ENCODE measurements around the gene CFD.
"Not testable (repeated sequence)": the region's sequence is repeated elsewhere in the genome, so short reads cannot be mapped to it uniquely, and the experiment has no call there.

CFD gene

GRCh38 chr19:872266-872951 is 12.9 kb downstream of the CFD start:
- DNase-seq: no peak

- DNase-seq: no peak
These were observed 13.6 kb downstream of the CFD start for GRCh38 chr19:873084-873483.

GRCh38 chr19:873561-874041 is 14.1 kb downstream of the CFD start:
- no peak for DNase-seq

- DNase-seq: no peak
These were observed 15.9 kb downstream of the CFD start for GRCh38 chr19:875265-875879.

DNA sequence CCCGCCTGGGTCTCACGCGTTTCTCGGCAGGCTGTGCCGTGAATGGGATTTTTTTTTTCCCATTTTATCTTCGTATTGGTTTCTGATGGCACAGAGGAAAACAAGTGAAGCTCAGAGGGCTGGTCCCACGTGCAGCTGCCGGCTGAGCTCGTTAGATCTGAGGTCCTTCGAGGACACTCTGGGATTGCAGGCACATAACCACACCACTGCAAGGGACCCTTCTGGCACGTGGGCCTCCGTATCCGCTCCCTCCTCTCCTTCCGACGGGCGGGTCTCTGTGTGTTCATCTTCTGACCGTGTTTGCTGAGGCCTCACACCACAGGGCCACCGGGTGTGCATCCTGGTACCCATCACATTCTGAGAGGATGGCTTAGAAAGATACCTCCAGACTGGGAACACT is 16.6 kb downstream of the CFD start:
- DNase-seq: no peak

- DNase-seq: no peak
These were observed 17.4 kb downstream of the CFD start for GRCh38 chr19:876780-877314.

DNA sequence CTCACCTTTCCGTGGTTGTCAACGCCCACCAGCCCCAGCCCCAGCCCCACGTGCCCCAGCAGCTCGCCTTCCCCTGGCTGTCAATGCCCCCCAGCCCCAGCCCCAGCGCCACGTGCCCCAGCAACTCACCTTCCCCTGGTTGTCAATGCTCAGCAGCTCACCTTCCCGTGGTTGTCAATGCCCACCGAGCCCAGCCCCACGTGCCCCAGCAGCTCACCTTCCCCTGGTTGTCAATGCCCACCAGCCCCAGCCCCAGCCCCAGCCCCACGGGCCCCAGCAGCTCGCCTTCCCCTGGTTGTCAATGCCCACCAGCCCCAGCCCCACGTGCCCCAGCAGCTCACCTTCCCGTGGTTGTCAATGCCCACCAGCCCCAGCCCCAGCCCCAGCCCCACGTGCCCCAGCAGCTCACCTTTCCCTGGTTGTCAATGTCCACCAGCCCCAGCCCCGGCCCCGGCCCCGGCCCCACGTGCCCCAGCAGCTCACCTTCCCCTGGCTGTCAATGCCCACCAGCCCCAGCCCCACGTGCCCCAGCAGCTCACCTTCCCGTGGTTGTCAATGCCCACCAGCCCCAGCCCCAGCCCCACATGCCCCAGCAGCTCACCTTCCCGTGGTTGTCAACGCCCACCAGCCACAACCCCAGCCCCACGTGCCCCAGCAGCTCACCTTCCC is 18.7 kb downstream of the CFD start:
- DNase-seq: not testable (repeated sequence)

- DNase-seq: not testable (repeated sequence)
These were observed 19.5 kb downstream of the CFD start for GRCh38 chr19:878751-879561.

DNA sequence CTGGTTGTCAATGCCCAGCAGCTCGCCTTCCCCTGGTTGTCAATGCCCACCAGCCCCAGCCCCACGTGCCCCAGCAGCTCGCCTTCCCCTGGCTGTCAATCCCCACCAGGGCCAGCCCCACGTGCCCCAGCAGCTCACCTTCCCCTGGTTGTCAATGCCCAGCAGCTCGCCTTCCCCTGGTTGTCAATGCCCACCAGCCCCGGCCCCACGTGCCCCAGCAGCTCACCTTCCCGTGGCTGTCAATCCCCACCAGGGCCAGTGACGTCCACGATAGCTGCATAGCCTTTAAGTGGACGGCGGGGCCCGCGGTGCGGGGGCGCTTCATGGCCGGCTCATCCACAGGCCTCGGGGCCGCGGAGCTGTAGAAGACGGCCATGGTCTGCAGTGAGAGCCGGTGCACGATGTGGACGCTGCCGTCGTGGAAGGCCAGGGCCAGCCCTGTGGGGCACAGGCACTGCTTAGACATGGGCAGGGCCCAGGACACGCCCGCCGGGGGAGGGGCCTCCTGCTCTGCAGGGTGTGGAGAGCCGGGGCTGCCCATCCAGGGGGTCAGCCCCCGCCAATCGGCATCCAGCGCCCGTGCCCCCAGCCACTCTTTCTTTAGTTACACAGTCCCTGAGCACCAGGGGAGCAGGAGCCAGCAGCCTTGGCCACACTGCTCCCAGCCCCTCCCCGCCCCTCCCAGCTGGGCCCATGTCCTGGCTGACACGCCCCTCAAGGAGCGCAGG is 20.4 kb downstream of the CFD start:
- no peak for DNase-seq

DNA sequence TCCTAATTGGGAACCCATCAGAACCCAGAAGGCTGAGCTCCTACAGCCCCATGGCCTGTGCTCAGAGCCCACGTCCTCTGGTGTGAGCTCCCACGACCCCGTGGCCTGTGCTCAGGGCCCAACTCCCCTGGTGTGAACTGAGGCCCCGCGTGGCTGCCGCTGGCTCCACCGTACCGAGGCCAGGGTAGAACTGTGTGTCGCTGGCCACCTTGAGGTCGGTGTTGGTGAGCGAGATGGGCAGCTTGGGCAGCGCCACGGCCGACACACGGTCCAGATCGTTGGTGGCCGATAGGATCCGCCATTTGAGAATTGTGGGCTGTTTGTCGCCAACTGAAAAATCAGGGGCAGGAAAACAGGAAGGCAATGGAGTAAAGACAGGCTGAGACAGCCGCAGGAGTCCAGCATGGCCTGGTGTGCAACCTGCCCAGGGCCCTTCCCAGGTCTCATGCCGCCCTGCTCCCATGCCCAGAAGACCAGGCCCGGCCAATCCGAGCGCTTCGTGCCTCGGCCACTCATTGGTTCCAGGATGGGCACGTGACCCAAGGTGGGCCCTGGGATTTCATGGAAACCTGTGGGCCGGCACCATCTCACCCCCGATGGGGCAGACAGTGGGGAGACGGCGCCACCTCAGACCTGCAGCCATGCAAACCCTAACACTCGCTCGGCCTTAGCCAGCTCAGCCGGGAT is 22.1 kb downstream of the CFD start:
- no peak for DNase-seq

DNA sequence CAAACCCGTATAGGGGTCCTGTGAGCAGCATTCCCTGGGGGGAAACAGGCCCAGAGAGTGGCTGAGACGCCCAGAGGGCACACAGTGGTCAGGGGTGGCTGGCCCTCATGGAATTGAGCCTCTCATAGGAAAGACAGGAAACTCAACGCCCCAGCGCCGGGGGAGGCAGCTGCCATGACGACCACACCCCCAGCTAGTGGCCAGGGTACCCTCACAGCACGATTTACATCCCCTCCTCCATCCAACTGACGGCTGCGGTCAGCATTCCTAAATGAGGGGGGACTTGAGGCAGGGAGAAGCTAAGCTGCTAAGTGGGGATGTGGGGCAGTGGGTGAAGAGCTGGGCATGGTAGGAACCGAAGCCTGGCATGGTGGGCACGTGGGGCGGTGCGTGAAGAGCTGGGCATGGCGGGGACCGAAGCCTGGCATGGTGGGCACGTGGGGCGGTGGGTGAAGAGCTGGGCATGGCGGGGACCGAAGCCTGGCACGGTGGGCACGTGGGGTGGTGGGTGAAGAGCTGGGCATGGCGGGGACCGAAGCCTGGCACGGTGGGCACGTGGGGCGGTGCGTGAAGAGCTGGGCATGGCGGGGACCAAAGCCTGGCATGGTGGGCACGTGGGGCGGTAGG is 23.5 kb downstream of the CFD start:
- DNase-seq: no peak

GRCh38 chr19:883661-884211 is 24.3 kb downstream of the CFD start:
- no peak for DNase-seq

- no peak for DNase-seq
These were observed 25.2 kb downstream of the CFD start for GRCh38 chr19:884420-885211.

- no peak for DNase-seq
These were observed 26.2 kb downstream of the CFD start for GRCh38 chr19:885536-886224.

- DNase-seq: no peak
These were observed 27.6 kb downstream of the CFD start for GRCh38 chr19:887072-887471.

- DNase-seq: no peak
These were observed 28.1 kb downstream of the CFD start for GRCh38 chr19:887599-887998.

- no peak for DNase-seq
These were observed 29.3 kb downstream of the CFD start for GRCh38 chr19:888581-889385.

DNA sequence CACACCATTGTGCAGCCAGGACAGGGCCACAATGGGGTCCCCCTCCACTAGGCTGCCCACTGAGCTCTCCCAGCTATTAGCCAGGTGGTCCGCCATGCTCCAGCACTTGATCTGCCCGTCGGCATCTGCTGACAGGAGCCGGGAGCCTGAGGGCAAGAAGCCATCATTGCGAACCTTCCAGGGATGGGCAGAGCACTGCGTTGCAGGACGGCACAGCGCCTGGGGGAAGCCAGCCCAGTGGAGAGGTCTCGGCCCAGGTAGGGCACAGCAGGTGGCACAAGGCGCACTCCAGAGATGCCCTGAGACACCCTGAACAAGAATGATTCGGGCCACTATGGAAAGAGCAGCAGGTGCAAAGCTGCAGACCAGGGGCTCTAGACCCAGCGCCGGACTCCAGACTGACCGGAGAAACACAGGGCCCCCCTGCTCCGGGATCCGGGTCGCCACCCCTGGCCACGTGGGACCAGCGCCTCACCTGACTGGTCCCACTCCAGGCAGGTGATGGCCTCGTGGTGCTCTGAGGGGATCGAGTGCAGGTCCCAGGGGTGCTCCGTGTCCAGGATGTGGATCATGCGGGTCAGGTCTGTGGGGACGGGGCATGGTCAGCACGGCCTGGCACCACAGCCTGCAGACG is 30.3 kb downstream of the CFD start:
- no peak for DNase-seq

All from NCI-H2081 (cell line).